HUES6 (cell line): ENCODE data around the gene SEC61G.

Source experiments
- H3K27ac ChIP-seq: 2 replicates; pipeline ENCODE4 v1.7.0; 2013; ENCODE audit warnings: low read depth, mild to moderate bottlenecking, low read length, inconsistent platforms
- H3K27me3 ChIP-seq: 2 replicates; pipeline ENCODE4 v1.6.1; 2013; ENCODE audit warnings: low read length; ENCODE audit not compliant: control insufficient read depth, insufficient read depth
- H3K36me3 ChIP-seq: 2 replicates; pipeline ENCODE4 v1.6.1; 2013; ENCODE audit warnings: low read length; ENCODE audit not compliant: control insufficient read depth, insufficient read depth
- H3K4me1 ChIP-seq: 2 replicates; pipeline ENCODE4 v1.6.1; 2013; ENCODE audit warnings: low read length; ENCODE audit not compliant: control insufficient read depth, insufficient read depth
- H3K4me3 ChIP-seq: 2 replicates; pipeline ENCODE4 v1.5.1; 2013; ENCODE audit warnings: low read depth, low read length
- H3K9ac ChIP-seq: one replicate; pipeline ENCODE4 v1.6.1; 2013; ENCODE audit warnings: mild to moderate bottlenecking, low read length
- H3K9me3 ChIP-seq: 2 replicates; pipeline ENCODE4 v1.6.1; 2013; ENCODE audit warnings: low read depth, low read length; ENCODE audit not compliant: control insufficient read depth, insufficient read depth

The SEC61G gene

GRCh38 chr7:54782829-54783228 lies 23.8 kb upstream of the SEC61G start:
- H3K4me3 ChIP-seq, result no peak overlapping the region
- no peak overlapping the region for H3K27ac ChIP-seq
- peaks cover 5% of the 10 kb centered on the region; the same call in 1 of the 2 replicates for H3K27me3 ChIP-seq
- no peaks in the 10 kb centered on the region for H3K9me3 ChIP-seq
- peak overlapping the region; percentile 46 for H3K9ac ChIP-seq
- no peaks in the 10 kb centered on the region for H3K36me3 ChIP-seq
- H3K4me1 ChIP-seq, result peaks cover 27% of the 10 kb centered on the region

GRCh38 chr7:54782314-54782713 lies 23.3 kb upstream of the SEC61G start:
- H3K27ac ChIP-seq, result 0 out of 2 replicates have a peak overlapping the region, but pooled peaks have one; percentile 82

GRCh38 chr7:54781134-54781920 lies 22.3 kb upstream of the SEC61G start:
- H3K9ac ChIP-seq, result peak overlapping the region; percentile 73
- peaks cover 25% of the 10 kb centered on the region for H3K4me1 ChIP-seq
- H3K9me3 ChIP-seq, result peaks cover 14% of the 10 kb centered on the region
- H3K36me3 ChIP-seq, result no peaks in the 10 kb centered on the region
- peak overlapping the region; percentile 37 for H3K4me3 ChIP-seq
- peak overlapping the region; percentile 91 for H3K27ac ChIP-seq
- H3K27me3 ChIP-seq, result peaks cover 5% of the 10 kb centered on the region; the same call in 1 of the 2 replicates

More at GRCh38 chr7:54782314-54782713, 23.3 kb upstream of the SEC61G start:
- H3K36me3 ChIP-seq, result no peaks in the 10 kb centered on the region
- H3K4me1 ChIP-seq, result peaks cover 27% of the 10 kb centered on the region
- peaks cover 4% of the 10 kb centered on the region for H3K9me3 ChIP-seq
- no peak overlapping the region for H3K4me3 ChIP-seq
- H3K9ac ChIP-seq, result peak overlapping the region; percentile 46
- peaks cover 5% of the 10 kb centered on the region; the same call in 1 of the 2 replicates for H3K27me3 ChIP-seq

GRCh38 chr7:54780490-54780889 lies 21.5 kb upstream of the SEC61G start:
- no peak overlapping the region for H3K9ac ChIP-seq
- no peak overlapping the region for H3K4me3 ChIP-seq
- no peaks in the 10 kb centered on the region for H3K36me3 ChIP-seq
- H3K27me3 ChIP-seq, result peaks cover 5% of the 10 kb centered on the region; the same call in 1 of the 2 replicates
- H3K9me3 ChIP-seq, result peaks cover 22% of the 10 kb centered on the region
- peaks cover 21% of the 10 kb centered on the region for H3K4me1 ChIP-seq
- H3K27ac ChIP-seq, result no peak overlapping the region

GRCh38 chr7:54778696-54779540 lies 19.9 kb upstream of the SEC61G start:
- H3K9ac ChIP-seq, result no peak overlapping the region
- peaks cover 5% of the 10 kb centered on the region; the same call in 1 of the 2 replicates for H3K27me3 ChIP-seq
- no peak overlapping the region for H3K4me3 ChIP-seq
- H3K9me3 ChIP-seq, result peaks cover 30% of the 10 kb centered on the region
- peaks cover 22% of the 10 kb centered on the region for H3K4me1 ChIP-seq
- H3K36me3 ChIP-seq, result no peaks in the 10 kb centered on the region
- no peak overlapping the region for H3K27ac ChIP-seq

- peaks cover 5% of the 10 kb centered on the region; the same call in 1 of the 2 replicates for H3K27me3 ChIP-seq
Measured at GRCh38 chr7:54778166-54778565, 19.2 kb upstream of the SEC61G start.

GRCh38 chr7:54774785-54775740 lies 16.1 kb upstream of the SEC61G start:
- Histone ChIP-seq H3K4me3 (no peak overlapping the region), H3K27me3 (no peaks in the 10 kb centered on the region), H3K4me1 (0 out of 2 replicates have a peak, but pooled peaks cover 3% of the 10 kb centered on the region), H3K9ac (no peak overlapping the region), H3K27ac (no peak overlapping the region), H3K36me3 (no peaks in the 10 kb centered on the region), H3K9me3 (peaks cover 30% of the 10 kb centered on the region)

More at GRCh38 chr7:54778166-54778565, 19.2 kb upstream of the SEC61G start:
- no peak overlapping the region for H3K9ac ChIP-seq
- peaks cover 24% of the 10 kb centered on the region for H3K4me1 ChIP-seq
- H3K9me3 ChIP-seq, result peaks cover 30% of the 10 kb centered on the region
- no peaks in the 10 kb centered on the region for H3K36me3 ChIP-seq
- no peak overlapping the region for H3K27ac ChIP-seq
- H3K4me3 ChIP-seq, result no peak overlapping the region

- H3K9ac ChIP-seq, result no peak overlapping the region
- H3K4me3 ChIP-seq, result peak overlapping the region; percentile 23; the same call in 1 of the 2 replicates
- peaks cover 30% of the 10 kb centered on the region for H3K9me3 ChIP-seq
- 0 out of 2 replicates have a peak, but pooled peaks cover 3% of the 10 kb centered on the region for H3K4me1 ChIP-seq
- no peaks in the 10 kb centered on the region for H3K27me3 ChIP-seq
- no peaks in the 10 kb centered on the region for H3K36me3 ChIP-seq
- no peak overlapping the region for H3K27ac ChIP-seq
Measured at GRCh38 chr7:54773472-54774399, 14.7 kb upstream of the SEC61G start.

GRCh38 chr7:54769203-54769602 lies 10.2 kb upstream of the SEC61G start:
- no peaks in the 10 kb centered on the region for H3K36me3 ChIP-seq
- H3K4me1 ChIP-seq, result 0 out of 2 replicates have a peak, but pooled peaks cover 3% of the 10 kb centered on the region
- H3K9ac ChIP-seq, result no peak overlapping the region
- H3K27me3 ChIP-seq, result no peaks in the 10 kb centered on the region
- no peaks in the 10 kb centered on the region for H3K9me3 ChIP-seq
- H3K4me3 ChIP-seq, result no peak overlapping the region
- H3K27ac ChIP-seq, result no peak overlapping the region
